ES-I3 (cell line): ENCODE measurements around the gene EPS8L3.
"Not testable (repeated sequence)": the region's sequence is repeated elsewhere in the genome, so short reads cannot be mapped to it uniquely, and the experiment has no call there.

Experiments used
- H3K36me3 ChIP-seq: 2 replicates; pipeline ENCODE4 v1.6.1; 2013; ENCODE audit warnings: mild to moderate bottlenecking, low read length, control low read depth, moderate library complexity; ENCODE audit not compliant: insufficient read depth
- H3K4me1 ChIP-seq: 2 replicates; pipeline ENCODE4 v1.6.1; 2013; ENCODE audit warnings: mild to moderate bottlenecking, control low read depth, low read length; ENCODE audit not compliant: insufficient read depth
- H3K9ac ChIP-seq: 2 replicates; pipeline ENCODE4 v1.6.1; 2013; ENCODE audit warnings: low read depth, mild to moderate bottlenecking, low read length, moderate library complexity
- H3K9me3 ChIP-seq: 2 replicates; pipeline ENCODE4 v1.6.1; 2013; ENCODE audit warnings: mild to moderate bottlenecking, low read length, moderate library complexity; ENCODE audit not compliant: control insufficient read depth, insufficient read depth

EPS8L3 gene

DNA sequence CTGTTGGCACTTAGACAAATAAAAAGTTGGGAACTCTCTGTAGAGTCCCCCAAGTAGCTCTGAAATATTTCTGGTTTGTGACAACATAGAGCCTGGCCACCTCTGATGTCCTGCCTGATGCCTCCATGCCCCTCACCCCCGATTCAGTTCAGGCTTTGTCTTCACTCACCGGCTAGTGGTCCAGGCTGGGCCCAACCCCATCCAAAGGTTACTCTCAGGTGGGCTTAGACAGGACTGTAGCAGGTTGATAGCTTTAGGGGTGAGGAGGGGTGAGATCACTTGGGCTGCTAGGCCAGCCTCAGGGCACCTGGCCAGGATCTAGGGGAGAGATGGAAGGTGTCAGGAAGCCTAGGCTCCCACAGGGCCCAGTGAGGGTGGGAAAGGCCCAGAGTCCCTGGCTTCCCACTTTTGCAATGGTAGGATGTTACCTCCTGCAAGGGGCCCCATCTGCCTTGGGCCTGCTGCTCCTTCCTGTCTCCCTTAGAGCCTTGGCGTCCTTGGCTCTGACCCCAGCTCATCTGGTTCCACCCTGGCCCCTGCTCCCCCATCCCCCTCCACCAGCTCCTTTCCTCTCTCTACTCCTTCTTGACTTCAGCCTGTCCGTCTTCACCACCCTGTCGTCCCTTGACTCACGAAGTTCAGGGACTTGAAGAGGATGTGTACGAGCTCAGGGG, 6.7 kb downstream of the EPS8L3 start:
- H3K9me3 ChIP-seq, result no peaks in the 10 kb centered on the region
- no peaks in the 10 kb centered on the region for H3K36me3 ChIP-seq
- no peak overlapping the region for H3K9ac ChIP-seq
- no peaks in the 10 kb centered on the region for H3K4me1 ChIP-seq

DNA sequence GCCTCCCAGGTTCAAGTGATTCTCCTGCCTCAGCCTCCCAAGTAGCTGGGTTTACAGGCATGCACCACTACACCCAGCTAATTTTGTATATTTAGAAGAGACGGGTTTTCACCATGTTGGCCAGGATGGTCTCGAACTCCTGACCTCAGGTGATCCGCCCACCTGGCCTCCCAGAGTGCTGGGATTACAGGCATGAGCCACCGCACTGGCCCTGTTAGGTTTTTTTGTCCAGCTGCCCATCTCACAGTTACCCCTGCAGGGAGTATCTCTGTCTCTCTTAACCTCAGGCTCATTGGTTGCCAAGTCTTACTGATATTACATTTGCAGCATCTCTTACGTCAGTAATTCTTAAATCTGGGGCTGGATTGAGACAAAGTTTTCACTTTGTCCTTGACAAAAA, 7.4 kb downstream of the EPS8L3 start:
- not testable (repeated sequence) for H3K9ac ChIP-seq, H3K36me3 ChIP-seq, H3K9me3 ChIP-seq, H3K4me1 ChIP-seq

DNA sequence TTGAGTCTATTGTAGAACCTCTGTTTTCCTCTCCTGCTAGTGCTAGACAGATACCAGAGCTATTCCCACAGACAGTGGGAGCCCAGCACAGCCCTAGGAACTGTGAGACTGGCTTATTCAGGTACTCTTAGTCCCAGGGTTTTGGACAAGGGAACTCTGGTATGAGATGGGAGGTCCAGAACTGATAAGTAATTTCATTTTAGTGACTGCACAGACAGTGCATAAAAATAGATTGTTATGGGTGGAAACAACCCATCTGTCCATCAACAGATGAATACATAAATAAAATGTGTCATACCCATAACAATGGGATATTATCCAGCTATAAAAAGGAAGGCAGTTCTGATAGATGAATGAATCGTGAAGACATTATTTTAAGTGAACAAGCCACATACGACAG, 9.0 kb downstream of the EPS8L3 start:
- Histone ChIP-seq H3K36me3 (no peaks in the 10 kb centered on the region), H3K9me3 (no peaks in the 10 kb centered on the region), H3K4me1 (no peaks in the 10 kb centered on the region), H3K9ac (no peak overlapping the region)

- Histone ChIP-seq H3K36me3 (no peaks in the 10 kb centered on the region), H3K4me1 (no peaks in the 10 kb centered on the region), H3K9ac (no peak overlapping the region), H3K9me3 (no peaks in the 10 kb centered on the region)
These were observed 12.0 kb downstream of the EPS8L3 start for GRCh38 chr1:109751531-109752260.

GRCh38 chr1:109750920-109751319, 12.8 kb downstream of the EPS8L3 start:
- no peaks in the 10 kb centered on the region for H3K36me3 ChIP-seq

DNA sequence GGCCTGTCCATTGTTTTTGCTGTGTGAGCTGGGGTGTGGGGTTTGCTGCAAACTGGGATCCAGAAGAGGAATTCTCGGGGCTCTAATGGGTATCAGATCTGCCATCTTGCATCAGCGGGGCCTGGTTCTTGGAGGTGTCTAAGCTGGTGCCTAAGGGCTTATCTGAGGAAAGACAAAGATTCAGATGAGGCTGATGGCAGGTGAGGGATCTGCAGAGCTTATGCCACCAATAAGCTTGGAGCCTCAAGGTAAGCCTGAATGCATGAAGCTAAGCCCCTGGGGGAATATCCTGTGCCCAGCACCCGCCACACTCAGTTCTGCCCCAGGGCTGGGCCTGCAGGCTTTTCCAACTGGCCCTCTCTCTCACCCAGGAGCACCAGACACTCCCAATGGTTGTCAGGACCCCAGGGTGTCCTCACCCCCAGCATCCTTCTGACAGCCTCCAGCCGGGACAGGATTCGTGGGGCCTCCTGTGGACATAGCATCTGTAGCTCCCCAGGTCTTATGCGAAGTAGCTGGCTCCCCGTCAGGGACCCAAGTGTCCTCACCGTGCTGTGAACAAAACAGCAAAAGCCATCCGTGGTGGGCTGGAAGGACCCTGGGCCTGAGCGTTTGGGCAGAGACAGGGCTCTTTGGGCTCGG, 13.4 kb downstream of the EPS8L3 start:
- Histone ChIP-seq H3K9me3 (no peaks in the 10 kb centered on the region), H3K9ac (no peak overlapping the region), H3K4me1 (no peaks in the 10 kb centered on the region), H3K36me3 (no peaks in the 10 kb centered on the region)

More at GRCh38 chr1:109750920-109751319, 12.8 kb downstream of the EPS8L3 start:
- H3K4me1 ChIP-seq, result no peaks in the 10 kb centered on the region
- H3K9me3 ChIP-seq, result no peaks in the 10 kb centered on the region
- no peak overlapping the region for H3K9ac ChIP-seq

GRCh38 chr1:109749221-109749620, 14.5 kb downstream of the EPS8L3 start:
- no peaks in the 10 kb centered on the region for H3K9me3 ChIP-seq
- H3K4me1 ChIP-seq, result no peaks in the 10 kb centered on the region
- no peaks in the 10 kb centered on the region for H3K36me3 ChIP-seq
- no peak overlapping the region for H3K9ac ChIP-seq

GRCh38 chr1:109748311-109748710, 15.4 kb downstream of the EPS8L3 start:
- not testable (repeated sequence) for H3K9ac ChIP-seq, H3K9me3 ChIP-seq

GRCh38 chr1:109740615-109741373, 22.9 kb downstream of the EPS8L3 start, which contains the start of gene GSTM3:
TSS of gene GSTM3 (minus strand) at chr1:109741038. CDS start at chr1:109740287, 751 bp downstream.
- no peaks in the 10 kb centered on the region for H3K36me3 ChIP-seq

More at GRCh38 chr1:109748311-109748710, 15.4 kb downstream of the EPS8L3 start:
- H3K36me3 ChIP-seq, H3K4me1 ChIP-seq: not testable (repeated sequence)

DNA sequence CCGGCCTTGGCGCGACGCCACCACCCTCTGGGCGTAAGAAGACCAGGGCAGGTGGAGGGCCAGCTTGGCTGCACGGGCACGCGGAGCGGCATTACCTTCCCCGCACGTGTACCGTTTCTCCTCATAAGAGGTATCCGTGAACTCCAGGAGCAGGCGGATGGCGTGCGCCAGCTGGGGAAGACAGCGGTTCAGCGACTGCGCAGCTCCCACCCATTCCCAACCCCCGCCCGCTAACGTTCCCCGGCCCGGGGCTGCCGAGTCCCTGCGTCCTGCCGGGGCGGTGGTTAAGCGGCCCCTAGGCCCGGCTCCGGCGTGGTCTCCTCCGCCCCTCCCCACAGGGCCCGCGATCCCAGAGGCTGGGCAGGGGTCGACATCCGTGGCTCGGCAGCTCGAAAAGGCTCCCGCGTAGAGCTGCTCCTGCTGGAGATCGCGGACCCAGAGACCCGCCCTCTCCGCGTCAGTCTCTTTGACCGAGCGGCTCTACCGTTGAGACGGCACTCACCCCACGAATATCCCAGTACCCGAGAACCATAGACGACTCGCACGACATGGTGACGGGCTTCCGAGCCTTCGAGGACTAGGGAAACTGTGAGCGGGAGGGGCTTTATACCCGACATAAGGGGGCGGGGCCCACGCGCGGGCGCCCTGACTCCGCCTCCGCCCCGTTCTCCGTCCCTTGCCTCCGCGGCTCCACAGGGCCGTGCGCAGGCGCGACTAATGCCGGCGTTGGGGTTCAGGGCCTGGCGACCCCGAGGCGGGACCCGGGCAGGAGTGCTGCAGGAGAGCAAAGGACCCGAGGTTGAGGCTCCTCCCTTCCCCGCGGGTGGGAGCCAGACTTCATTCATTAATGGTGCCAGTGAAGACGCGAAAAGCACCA, 23.7 kb downstream of the EPS8L3 start:
- Histone ChIP-seq H3K9ac (peak overlapping the region; percentile 64), H3K4me1 (no peaks in the 10 kb centered on the region), H3K9me3 (no peaks in the 10 kb centered on the region), H3K36me3 (no peaks in the 10 kb centered on the region)

More at GRCh38 chr1:109740615-109741373, 22.9 kb downstream of the EPS8L3 start, which contains the start of gene GSTM3:
- Histone ChIP-seq H3K9me3 (no peaks in the 10 kb centered on the region), H3K4me1 (no peaks in the 10 kb centered on the region), H3K9ac (peak within 1 kb of the TSS; percentile 64)

DNA sequence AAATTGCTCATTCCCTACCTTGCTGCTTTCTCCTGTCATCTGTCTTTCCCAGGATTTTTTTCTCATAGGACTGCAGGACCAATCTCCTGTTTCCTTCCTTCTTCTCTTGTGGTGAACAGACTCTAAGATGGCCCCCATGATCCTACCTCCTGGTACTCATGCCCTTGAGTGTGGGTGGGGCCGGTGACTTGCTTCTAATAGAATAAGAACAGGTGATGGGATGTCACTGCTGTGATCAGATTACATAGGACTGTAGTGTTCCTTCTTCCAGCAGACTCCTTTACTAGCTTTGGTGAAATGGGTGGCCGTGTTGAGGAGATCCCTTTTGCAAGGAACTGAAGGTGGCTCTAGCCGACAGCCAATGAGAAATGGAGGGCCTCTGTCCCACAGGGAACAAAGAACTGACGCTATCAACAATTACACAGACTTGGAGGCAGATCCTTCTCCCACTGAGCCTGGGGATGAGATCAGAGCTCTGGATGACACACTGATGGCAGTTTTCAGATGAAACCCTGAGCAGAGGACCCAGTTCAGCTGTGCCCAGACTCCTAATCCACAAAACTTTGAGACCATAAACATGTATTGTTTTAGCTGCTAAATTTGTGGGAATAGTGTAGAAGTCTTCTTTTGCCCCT, 30.4 kb downstream of the EPS8L3 start:
- H3K9me3 ChIP-seq, result no peaks in the 10 kb centered on the region
- H3K4me1 ChIP-seq, result no peaks in the 10 kb centered on the region

GRCh38 chr1:109732390-109732881, 31.3 kb downstream of the EPS8L3 start:
- no peaks in the 10 kb centered on the region for H3K36me3 ChIP-seq
- H3K9ac ChIP-seq, result no peak overlapping the region
- H3K4me1 ChIP-seq, result no peaks in the 10 kb centered on the region
- H3K9me3 ChIP-seq, result no peaks in the 10 kb centered on the region

More for the DNA sequence above, 30.4 kb downstream of the EPS8L3 start:
- H3K9ac ChIP-seq, result no peak overlapping the region
- no peaks in the 10 kb centered on the region for H3K36me3 ChIP-seq

DNA sequence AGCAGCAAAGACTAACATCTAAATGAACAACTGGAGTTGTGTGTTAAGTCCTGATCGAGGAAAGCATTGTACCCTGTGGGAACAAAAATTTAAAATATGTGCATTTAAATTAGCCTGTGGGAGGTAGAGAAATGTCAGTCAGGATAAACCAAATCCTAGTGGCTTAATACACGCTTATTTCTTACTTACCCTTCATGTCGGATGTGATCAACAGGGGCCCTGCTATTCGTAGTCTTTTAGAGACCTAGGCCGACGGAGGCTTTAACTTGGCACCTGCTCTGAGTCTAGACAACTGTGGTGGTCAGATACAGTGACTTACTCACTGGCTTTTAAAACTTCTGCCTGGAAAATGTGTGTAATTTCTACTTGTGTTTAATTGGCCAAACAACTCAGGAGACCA, 33.1 kb downstream of the EPS8L3 start:
- Histone ChIP-seq H3K4me1 (no peaks in the 10 kb centered on the region), H3K9me3 (peaks cover 10% of the 10 kb centered on the region), H3K36me3 (no peaks in the 10 kb centered on the region), H3K9ac (no peak overlapping the region)
